ENCODE results near the gene APBB3. TPM values are rescaled to one million over a fixed set of nuclear protein-coding genes. Genes with fewer than 3 reads are reported as not detected.
A peak's percentile ranks its signal among the peaks of the same experiment; 100 is the strongest.

APBB3 gene
- total RNA-seq, 2 experiments from 2014 or later: 24.9 TPM

GRCh38 chr5:140554454-140554853, 9.9 kb downstream of the APBB3 start:
- peaks cover 57% of the 10 kb centered on the region for H3K36me3 Mint-ChIP-seq (ENCODE audit: low read depth)
- TF ChIP-seq, protein P1, sequence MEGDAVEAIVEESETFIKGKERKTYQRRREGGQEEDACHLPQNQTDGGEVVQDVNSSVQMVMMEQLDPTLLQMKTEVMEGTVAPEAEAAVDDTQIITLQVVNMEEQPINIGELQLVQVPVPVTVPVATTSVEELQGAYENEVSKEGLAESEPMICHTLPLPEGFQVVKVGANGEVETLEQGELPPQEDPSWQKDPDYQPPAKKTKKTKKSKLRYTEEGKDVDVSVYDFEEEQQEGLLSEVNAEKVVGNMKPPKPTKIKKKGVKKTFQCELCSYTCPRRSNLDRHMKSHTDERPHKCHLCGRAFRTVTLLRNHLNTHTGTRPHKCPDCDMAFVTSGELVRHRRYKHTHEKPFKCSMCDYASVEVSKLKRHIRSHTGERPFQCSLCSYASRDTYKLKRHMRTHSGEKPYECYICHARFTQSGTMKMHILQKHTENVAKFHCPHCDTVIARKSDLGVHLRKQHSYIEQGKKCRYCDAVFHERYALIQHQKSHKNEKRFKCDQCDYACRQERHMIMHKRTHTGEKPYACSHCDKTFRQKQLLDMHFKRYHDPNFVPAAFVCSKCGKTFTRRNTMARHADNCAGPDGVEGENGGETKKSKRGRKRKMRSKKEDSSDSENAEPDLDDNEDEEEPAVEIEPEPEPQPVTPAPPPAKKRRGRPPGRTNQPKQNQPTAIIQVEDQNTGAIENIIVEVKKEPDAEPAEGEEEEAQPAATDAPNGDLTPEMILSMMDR (IDR thresholded peaks at IDR 0.05): no peak
- DNase-seq (no peak), ATAC-seq (no peak)
- H3K4me3 Mint-ChIP-seq: peak overlapping the region; percentile 81
- H3K27ac Mint-ChIP-seq: peak overlapping the region; percentile 89
- intact Hi-C loops (cut with micrococcal nuclease): no loop called here
- ChIA-PET POLR2A (interaction anchor here (0.8 to 1.1 kb wide), 3 partner anchors 10 to 85 kb away, joined by 3 to 6 read pairs (median 3); partner anchors contain the start of genes APBB3 and TMCO6), CTCF (no interaction called here)
- H3K27me3 Mint-ChIP-seq: no peaks in the 10 kb centered on the region
- H3K9me3 Mint-ChIP-seq: no peaks in the 10 kb centered on the region
- H3K4me1 Mint-ChIP-seq (ENCODE audit: low read depth): peaks cover 64% of the 10 kb centered on the region

- Mint-ChIP-seq H3K4me1 (ENCODE audit: low read depth) (peaks cover 72% of the 10 kb centered on the region), H3K9me3 (no peaks in the 10 kb centered on the region), H3K36me3 (ENCODE audit: low read depth) (peaks cover 65% of the 10 kb centered on the region), H3K27me3 (no peaks in the 10 kb centered on the region), H3K4me3 (peak overlapping the region; percentile 81), H3K27ac (peak overlapping the region; percentile 89)
- POLR2A ChIA-PET: interaction anchor here (0.6 to 1.1 kb wide), 3 partner anchors 9 to 142 kb away, joined by 3 to 4 read pairs (median 4); no protein-coding TSS in a partner anchor
- CTCF ChIA-PET: interaction anchor here (1.4 to 1.5 kb wide), 2 partner anchors 10 to 190 kb away, joined by 3 read pairs; no protein-coding TSS in a partner anchor
- intact Hi-C loops (cut with micrococcal nuclease): no loop called here
- DNase-seq (no peak), ATAC-seq (peak; percentile 21)
- TF ChIP-seq, protein P1 (IDR thresholded peaks at IDR 0.05): no peak
Measured at GRCh38 chr5:140553657-140554056, 10.7 kb downstream of the APBB3 start.

- Mint-ChIP-seq H3K36me3 (ENCODE audit: low read depth) (peaks cover 69% of the 10 kb centered on the region), H3K27me3 (no peaks in the 10 kb centered on the region), H3K9me3 (no peaks in the 10 kb centered on the region), H3K27ac (peak overlapping the region; percentile 98), H3K4me3 (no peak overlapping the region), H3K4me1 (ENCODE audit: low read depth) (peaks cover 74% of the 10 kb centered on the region)
- ATAC-seq (no peak), DNase-seq (no peak)
- TF ChIP-seq, protein P1 (IDR thresholded peaks at IDR 0.05): no peak
- intact Hi-C loops (cut with micrococcal nuclease): no loop called here
- ChIA-PET POLR2A (interaction anchor here (1.0 to 3.2 kb wide), 4 partner anchors 17 to 95 kb away, joined by 3 to 15 read pairs (median 4); partner anchors contain the start of genes IK and NDUFA2), CTCF (interaction anchor here (1.1 to 2.5 kb wide), 3 partner anchors 9 to 87 kb away, joined by 3 to 8 read pairs (median 5); partner anchors contain the start of gene APBB3)
Measured at GRCh38 chr5:140551872-140552271, 12.5 kb downstream of the APBB3 start.

DNA sequence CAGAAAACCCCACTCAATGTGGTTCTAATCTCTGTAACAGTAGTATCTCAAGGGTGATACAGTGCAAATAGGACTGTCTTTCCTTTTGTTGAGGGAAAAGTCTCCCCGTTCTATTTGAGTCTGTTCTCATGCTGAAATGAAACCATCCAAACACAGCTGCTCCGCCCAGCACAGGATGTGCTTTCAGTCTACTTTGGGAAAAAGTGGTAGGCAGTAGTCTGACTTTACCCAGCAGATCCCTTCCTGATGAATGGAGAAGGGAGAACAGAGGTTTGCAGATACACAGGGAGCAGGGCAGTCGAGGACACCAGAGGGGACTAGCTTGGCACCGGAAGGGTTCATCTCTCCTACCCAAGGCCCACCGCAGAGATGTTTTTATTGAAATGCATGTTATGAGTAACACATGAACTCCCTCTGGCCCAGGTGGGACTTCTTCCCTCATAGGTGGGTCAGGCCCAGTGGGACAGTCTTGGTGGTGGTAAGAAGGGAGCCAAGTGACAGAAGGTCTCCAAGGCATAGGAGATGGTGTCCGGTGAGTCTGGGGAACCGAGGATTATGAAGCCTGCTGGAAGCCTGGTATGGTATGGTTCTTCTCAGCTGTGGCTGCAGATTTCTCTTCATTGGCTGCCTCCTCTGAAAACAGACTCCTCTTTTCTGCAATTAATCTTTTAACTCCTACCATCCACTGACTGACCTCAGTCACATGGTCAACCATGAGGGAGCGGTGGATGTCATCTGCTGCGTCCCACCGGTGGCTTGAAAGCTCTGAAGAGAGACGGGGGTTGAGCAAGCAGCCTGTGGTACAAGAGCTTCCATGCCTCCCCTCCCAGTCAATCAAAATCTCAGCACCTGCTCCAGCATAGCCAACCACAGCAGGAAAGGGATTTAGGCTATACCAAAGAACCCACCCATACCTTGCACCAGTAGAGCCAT, 14.0 kb downstream of the APBB3 start:
- POLR2A ChIA-PET: interaction anchor here (0.8 to 3.2 kb wide), 5 partner anchors 13 to 148 kb away, joined by 3 to 15 read pairs (median 3); partner anchors contain the start of genes CD14, IK and NDUFA2
- TF ChIP-seq, protein P1 (IDR thresholded peaks at IDR 0.05): no peak
- CTCF ChIA-PET: interaction anchor here (1.1 to 2.5 kb wide), 3 partner anchors 11 to 88 kb away, joined by 3 to 8 read pairs (median 5); partner anchors contain the start of gene APBB3
- Mint-ChIP-seq H3K27me3 (no peaks in the 10 kb centered on the region), H3K4me1 (ENCODE audit: low read depth) (peaks cover 67% of the 10 kb centered on the region), H3K9me3 (no peaks in the 10 kb centered on the region), H3K36me3 (ENCODE audit: low read depth) (peaks cover 56% of the 10 kb centered on the region), H3K4me3 (no peak overlapping the region), H3K27ac (peak overlapping the region; percentile 98)
- ATAC-seq (no peak), DNase-seq (no peak)
- intact Hi-C loops (cut with micrococcal nuclease): no loop called here
